Thoracic aorta (tissue), 2 donors: ENCODE results near the gene CCDC34. TPM values are rescaled to one million over a fixed set of nuclear protein-coding genes. Genes with fewer than 3 reads are reported as not detected.

Experiments
- ATAC-seq: fragments of 150-250 bp; one replicate; pipeline ENCODE4 v1.8.0; 2017; ENCODE audit warnings: low read depth; ENCODE audit not compliant: insufficient number of reproducible peaks, low FRiP score
- DNase-seq: peaks from one replicate; pipeline ENCODE4 v3.0.0-alpha.2; 2020; ENCODE audit warnings: low spot score
- H3K27ac ChIP-seq, 2 donors: fragments of 200-600 bp; sonication (generic); 1 replicate in 1 of 2; 2 replicates in 1 of 2; pipeline ENCODE4 v1.5.1; 2016; ENCODE audit warnings: mild to moderate bottlenecking in 2 of 2, moderate library complexity in 2 of 2
- H3K27me3 ChIP-seq: fragments of 200-600 bp; sonication (generic); replicated peaks from 2 replicates; pipeline ENCODE4 v1.6.0; 2016; ENCODE audit warnings: mild to moderate bottlenecking; ENCODE audit not compliant: insufficient read depth
- H3K36me3 ChIP-seq: fragments of 200-600 bp; sonication (generic); one replicate; pipeline ENCODE4 v1.5.1; 2016
- H3K4me1 ChIP-seq, 2 donors: fragments of 200-600 bp; sonication (generic); 1 replicate in 1 of 2; 2 replicates in 1 of 2; pipeline versions ENCODE4 v1.5.1 to v1.6.0; 2016; ENCODE audit warnings: low read depth in 2 of 2, mild to moderate bottlenecking in 1 of 2; ENCODE audit not compliant: control insufficient read depth in 1 of 2
- H3K4me3 ChIP-seq: fragments of 200-600 bp; sonication (generic); 2 replicates; pipeline ENCODE4 v1.5.1; 2016; ENCODE audit warnings: mild to moderate bottlenecking
- H3K9me3 ChIP-seq: fragments of 200-600 bp; sonication (generic); 2 replicates; pipeline ENCODE4 v1.5.1; 2016
- CTCF ChIP-seq: fragments of 200-600 bp; sonication (generic); IDR thresholded peaks from one replicate; pipeline ENCODE4 v1.5.1; 2019; ENCODE audit warnings: antibody characterized with exemption
- total RNA-seq, 2 donors: library from RNA; depleted of rRNA; stranded (reverse); fragments of >200 nt; gene quantifications; one replicate each; pipeline versions ENCODE4 v1.1.0 to v1.2.3, GENCODE V29; 2016

Gene CCDC34
- total RNA-seq, 2 donors from 2014 or later: 1.5 to 2.3 TPM

GRCh38 chr11:27403195-27403594, 40.2 kb upstream of the CCDC34 start:
- Histone ChIP-seq H3K4me3 (no peak overlapping the region), H3K36me3 (no peaks in the 10 kb centered on the region), H3K9me3 (no peaks in the 10 kb centered on the region), H3K27ac (no peak overlapping the region), H3K27me3 (no peaks in the 10 kb centered on the region), H3K4me1 (peaks cover 22 to 42% of the 10 kb centered on the region in 2 donors)
- no peak for TF ChIP-seq CTCF
- DNase-seq (no peak), ATAC-seq (no peak)

- Histone ChIP-seq H3K36me3 (no peaks in the 10 kb centered on the region), H3K4me1 (peaks cover 22 to 42% of the 10 kb centered on the region in 2 donors), H3K27ac (no peak overlapping the region), H3K4me3 (no peak overlapping the region), H3K9me3 (no peaks in the 10 kb centered on the region), H3K27me3 (no peaks in the 10 kb centered on the region)
- DNase-seq (no peak), ATAC-seq (no peak)
- TF ChIP-seq CTCF: no peak
Measured at GRCh38 chr11:27402450-27402849, 39.4 kb upstream of the CCDC34 start.

GRCh38 chr11:27401833-27402316, 38.9 kb upstream of the CCDC34 start:
- H3K27me3 ChIP-seq: no peaks in the 10 kb centered on the region
- DNase-seq: no peak
- H3K4me1 ChIP-seq: peaks cover 24 to 42% of the 10 kb centered on the region in 2 donors
- H3K4me3 ChIP-seq: no peak overlapping the region
- no peak overlapping the region for H3K27ac ChIP-seq
- H3K9me3 ChIP-seq: no peaks in the 10 kb centered on the region
- H3K36me3 ChIP-seq: no peaks in the 10 kb centered on the region
- no peak for TF ChIP-seq CTCF
- ATAC-seq: no peak

- Histone ChIP-seq H3K4me1 (peaks cover 26 to 42% of the 10 kb centered on the region in 2 donors), H3K9me3 (no peaks in the 10 kb centered on the region), H3K27ac (no peak overlapping the region), H3K4me3 (no peak overlapping the region), H3K36me3 (no peaks in the 10 kb centered on the region), H3K27me3 (no peaks in the 10 kb centered on the region)
- ATAC-seq (no peak), DNase-seq (no peak)
- no peak for TF ChIP-seq CTCF
Measured at GRCh38 chr11:27401280-27401832, 38.3 kb upstream of the CCDC34 start.

GRCh38 chr11:27398400-27398770, 35.4 kb upstream of the CCDC34 start:
- H3K27me3 ChIP-seq: no peaks in the 10 kb centered on the region

More at GRCh38 chr11:27398400-27398770, 35.4 kb upstream of the CCDC34 start:
- no peak overlapping the region for H3K4me3 ChIP-seq
- no peak for ATAC-seq
- no peak for TF ChIP-seq CTCF
- H3K9me3 ChIP-seq: no peaks in the 10 kb centered on the region
- peaks cover 14 to 39% of the 10 kb centered on the region in 2 donors for H3K4me1 ChIP-seq
- DNase-seq: no peak
- H3K36me3 ChIP-seq: no peaks in the 10 kb centered on the region
- no peak overlapping the region for H3K27ac ChIP-seq
